Smooth muscle cell (in vitro differentiated cells): ENCODE data around the gene PPARG. TPM values are rescaled to one million over a fixed set of nuclear protein-coding genes. Genes with fewer than 3 reads are reported as not detected.

Experiments used
- DNase-seq: peaks from one replicate; lab custom pipeline; 2025; ENCODE audit not compliant: unreplicated experiment; lab: John Stamatoyannopoulos, UW
- H2AFZ ChIP-seq: fragments of 200-600 bp; sonication (generic); 2 replicates; pipeline ENCODE4 v1.6.0; 2016; ENCODE audit warnings: antibody characterized with exemption, low read depth, mild to moderate bottlenecking
- H3F3A ChIP-seq: fragments of 200-600 bp; sonication (generic); 2 replicates; pipeline ENCODE4 v1.6.0; 2017; ENCODE audit warnings: antibody characterized with exemption, low read depth
- H3K27ac ChIP-seq: fragments of 200-600 bp; sonication (generic); 2 replicates; pipeline ENCODE4 v1.5.1; 2016; ENCODE audit warnings: low read depth, mild to moderate bottlenecking
- H3K27me3 ChIP-seq: fragments of 200-600 bp; sonication (generic); 2 replicates; pipeline ENCODE4 v1.6.1; 2016; ENCODE audit warnings: low read depth, mild to moderate bottlenecking
- H3K36me3 ChIP-seq: fragments of 200-600 bp; sonication (generic); 2 replicates; pipeline ENCODE4 v1.5.1; 2016; ENCODE audit warnings: low read depth
- H3K4me1 ChIP-seq: fragments of 200-600 bp; sonication (generic); 2 replicates; pipeline ENCODE4 v1.5.1; 2016; ENCODE audit warnings: low read depth
- H3K4me2 ChIP-seq: fragments of 200-600 bp; sonication (generic); 2 replicates; pipeline ENCODE4 v1.6.0; 2016; ENCODE audit warnings: mild to moderate bottlenecking
- H3K4me3 ChIP-seq: fragments of 200-600 bp; sonication (generic); 2 replicates; pipeline ENCODE4 v1.5.1; 2016; ENCODE audit warnings: mild to moderate bottlenecking
- H3K79me2 ChIP-seq: fragments of 200-600 bp; sonication (generic); 2 replicates; pipeline ENCODE4 v1.6.0; 2016; ENCODE audit warnings: low read depth, mild to moderate bottlenecking
- H3K9ac ChIP-seq: fragments of 200-600 bp; sonication (generic); 2 replicates; pipeline ENCODE4 v1.6.0; 2016; ENCODE audit warnings: low read depth
- H3K9me3 ChIP-seq: fragments of 200-600 bp; sonication (generic); replicated peaks from 2 replicates; pipeline ENCODE4 v1.5.1; 2016; ENCODE audit warnings: low read depth
- H4K20me1 ChIP-seq: fragments of 200-600 bp; sonication (generic); 2 replicates; pipeline ENCODE4 v1.6.0; 2016; ENCODE audit warnings: low read depth
- WGBS: methylation state at CpG from one replicate; pipeline ENCODE4 v1.1.7; 2016; ENCODE audit warnings: low lambda C conversion rate; 5-methylcytosine and 5-hydroxymethylcytosine counted together
- polyA plus RNA-seq: library from polyadenylated mRNA; unstranded; fragments of >200 nt; fragmentation: Nextera tagmentation; extraction: Ambion mirVana; gene quantifications from 2 replicates; pipeline ENCODE4 v1.2.1, GENCODE V29; 2016
- total RNA-seq: library from RNA; depleted of rRNA; stranded (reverse); fragments of >200 nt; gene quantifications from 2 replicates; pipeline ENCODE4 v1.2.3, GENCODE V29; 2014
- TF ChIP-seq, protein P1 (sequence below): fragments of 200-600 bp; sonication (generic); IDR thresholded peaks from 2 replicates; pipeline ENCODE4 v1.5.1; 2017; ENCODE audit warnings: borderline replicate concordance, mild to moderate bottlenecking, antibody characterized with exemption; ENCODE audit not compliant: insufficient read depth, poor library complexity, severe bottlenecking

The PPARG gene
- total and polyA plus RNA-seq, 2 experiments from 2014 or later: 1.5 to 8.5 TPM

DNA sequence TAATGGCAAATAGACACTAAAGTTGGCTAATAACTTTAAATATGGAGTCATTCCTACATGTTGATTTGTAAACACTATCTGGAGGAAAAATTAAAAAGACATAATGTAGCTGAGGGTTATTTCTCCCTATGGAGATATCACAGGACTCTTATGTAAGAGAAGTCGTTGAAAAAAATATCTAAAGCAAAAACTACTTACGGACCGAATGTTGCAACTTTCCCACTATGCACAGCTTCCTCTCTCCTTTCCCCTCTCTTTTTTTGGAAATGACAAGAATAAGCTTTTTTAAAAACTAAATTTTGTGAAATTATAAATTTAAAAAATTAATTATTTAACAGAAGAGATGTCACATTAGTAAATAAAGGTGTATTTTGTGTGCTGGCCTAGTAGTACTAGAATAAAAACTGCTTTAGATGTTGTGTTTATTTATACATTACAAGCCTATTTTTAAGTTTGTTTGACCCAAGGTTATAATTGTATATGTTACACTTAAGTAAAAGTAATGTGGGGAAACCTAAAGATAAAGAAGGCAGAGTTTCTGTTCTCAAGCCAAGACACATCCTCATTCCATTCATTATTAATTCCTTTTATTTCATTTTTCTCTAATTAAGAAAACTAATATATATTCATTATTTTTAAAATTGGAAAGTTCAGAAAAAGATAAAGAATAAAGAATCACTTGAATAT is 20.7 kb upstream of the PPARG start:
- Histone ChIP-seq H2AFZ (no peak overlapping the region), H3K79me2 (no peaks in the 10 kb centered on the region), H4K20me1 (no peaks in the 10 kb centered on the region), H3K27me3 (no peaks in the 10 kb centered on the region), H3K36me3 (no peaks in the 10 kb centered on the region), H3K4me2 (no peak overlapping the region), H3K4me3 (no peak overlapping the region), H3K9me3 (no peaks in the 10 kb centered on the region), H3K9ac (no peak overlapping the region), H3F3A (no peaks in the 10 kb centered on the region), H3K4me1 (no peaks in the 10 kb centered on the region), H3K27ac (no peak overlapping the region)
- TF ChIP-seq, protein P1, sequence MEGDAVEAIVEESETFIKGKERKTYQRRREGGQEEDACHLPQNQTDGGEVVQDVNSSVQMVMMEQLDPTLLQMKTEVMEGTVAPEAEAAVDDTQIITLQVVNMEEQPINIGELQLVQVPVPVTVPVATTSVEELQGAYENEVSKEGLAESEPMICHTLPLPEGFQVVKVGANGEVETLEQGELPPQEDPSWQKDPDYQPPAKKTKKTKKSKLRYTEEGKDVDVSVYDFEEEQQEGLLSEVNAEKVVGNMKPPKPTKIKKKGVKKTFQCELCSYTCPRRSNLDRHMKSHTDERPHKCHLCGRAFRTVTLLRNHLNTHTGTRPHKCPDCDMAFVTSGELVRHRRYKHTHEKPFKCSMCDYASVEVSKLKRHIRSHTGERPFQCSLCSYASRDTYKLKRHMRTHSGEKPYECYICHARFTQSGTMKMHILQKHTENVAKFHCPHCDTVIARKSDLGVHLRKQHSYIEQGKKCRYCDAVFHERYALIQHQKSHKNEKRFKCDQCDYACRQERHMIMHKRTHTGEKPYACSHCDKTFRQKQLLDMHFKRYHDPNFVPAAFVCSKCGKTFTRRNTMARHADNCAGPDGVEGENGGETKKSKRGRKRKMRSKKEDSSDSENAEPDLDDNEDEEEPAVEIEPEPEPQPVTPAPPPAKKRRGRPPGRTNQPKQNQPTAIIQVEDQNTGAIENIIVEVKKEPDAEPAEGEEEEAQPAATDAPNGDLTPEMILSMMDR: no peak
- 94% methylated on average over 3 of the region's 3 CpGs for WGBS
- DNase-seq: no peak

DNA sequence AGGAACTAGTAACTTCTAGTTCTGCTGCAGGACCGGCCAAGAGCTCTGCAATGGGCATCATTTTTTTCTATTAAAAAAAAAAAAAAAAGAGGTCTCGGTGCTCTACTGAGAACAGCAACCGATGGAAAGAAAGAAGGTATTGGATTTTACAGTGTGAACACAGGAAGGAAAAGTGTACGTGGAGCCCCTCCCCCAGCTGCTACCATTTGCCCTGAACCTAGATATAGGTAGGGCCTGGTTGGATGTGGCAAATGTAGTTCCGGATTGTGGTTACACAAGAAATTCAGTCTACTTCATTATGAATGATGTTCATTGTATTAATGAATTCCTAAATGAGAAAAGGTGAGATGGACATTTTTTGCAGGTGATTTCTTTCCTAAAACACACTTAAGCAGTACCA is 17.9 kb upstream of the PPARG start:
- H3K27me3 ChIP-seq: no peaks in the 10 kb centered on the region
- no peaks in the 10 kb centered on the region for H3K9me3 ChIP-seq
- no peak overlapping the region for H3K4me2 ChIP-seq
- no peaks in the 10 kb centered on the region for H3K36me3 ChIP-seq
- no peak overlapping the region for H3K9ac ChIP-seq
- no peaks in the 10 kb centered on the region for H3K4me1 ChIP-seq
- H3F3A ChIP-seq: no peaks in the 10 kb centered on the region
- no peak overlapping the region for H3K27ac ChIP-seq
- H4K20me1 ChIP-seq: no peaks in the 10 kb centered on the region
- no peak overlapping the region for H3K4me3 ChIP-seq
- 97% methylated on average over 5 of the region's 5 CpGs for WGBS
- TF ChIP-seq, protein P1: no peak
- no peak overlapping the region for H2AFZ ChIP-seq
- no peaks in the 10 kb centered on the region for H3K79me2 ChIP-seq
- DNase-seq: no peak

- Histone ChIP-seq H2AFZ (no peak overlapping the region), H3K27me3 (no peaks in the 10 kb centered on the region), H3K79me2 (no peaks in the 10 kb centered on the region), H3K4me1 (no peaks in the 10 kb centered on the region), H3K4me3 (no peak overlapping the region), H3K4me2 (no peak overlapping the region), H3F3A (no peaks in the 10 kb centered on the region), H3K9ac (no peak overlapping the region), H3K9me3 (no peaks in the 10 kb centered on the region), H3K36me3 (no peaks in the 10 kb centered on the region), H4K20me1 (no peaks in the 10 kb centered on the region), H3K27ac (no peak overlapping the region)
- TF ChIP-seq, protein P1: no peak
- 71% methylated on average over 2 of the region's 2 CpGs for WGBS
- DNase-seq: no peak
Observed at GRCh38 chr3:12273045-12273695, 15.7 kb upstream of the PPARG start.
